Lower lobe of right lung (tissue), 2 donors: Measurements from ENCODE around the gene FGR. TPM values are rescaled to one million over a fixed set of nuclear protein-coding genes. Genes with fewer than 3 reads are reported as not detected.
A peak's percentile ranks its signal among the peaks of the same experiment; 100 is the strongest.

Source experiments
- ATAC-seq, 2 donors: fragments of 200-7000 bp; cut with Tn5 transposase; one replicate each; pipeline ENCODE4 v1.9.1; 2020 to 2022; ENCODE audit warnings: mild to moderate bottlenecking in 2 of 2, moderate library complexity in 2 of 2
- DNase-seq: peaks from one replicate; pipeline ENCODE4 v3.0.0-alpha.2; 2020
- H3K27ac ChIP-seq: fragments of 200-600 bp; one replicate; pipeline ENCODE4 v1.8.0; 2022
- H3K27me3 ChIP-seq: fragments of 200-600 bp; one replicate; pipeline ENCODE4 v1.8.0; 2022; ENCODE audit warnings: low read depth
- H3K36me3 ChIP-seq: fragments of 200-600 bp; one replicate; pipeline ENCODE4 v1.8.0; 2022; ENCODE audit warnings: mild to moderate bottlenecking
- H3K4me1 ChIP-seq: fragments of 200-600 bp; one replicate; pipeline ENCODE4 v1.8.0; 2022
- H3K4me3 ChIP-seq: fragments of 200-600 bp; one replicate; pipeline ENCODE4 v1.8.0; 2022; ENCODE audit warnings: mild to moderate bottlenecking
- H3K9me3 ChIP-seq: fragments of 200-600 bp; one replicate; pipeline ENCODE4 v1.8.0; 2022
- intact Hi-C: fragments of 100-400 bp; cut with DNase I; formaldehyde crosslinking; loops from one replicate; pipeline ENCODE4 v1.11.0; 2022
- total RNA-seq: library from RNA; stranded (reverse); fragmentation: NEBNext Ultra II Directional; extraction: Animal tissue kit (Norgen Biotek cat#: 25700); gene quantifications from one replicate; pipeline ENCODE4 v1.2.1, GENCODE V29; 2021
- TF ChIP-seq, protein P1 (sequence below): fragments of 200-600 bp; IDR thresholded peaks from one replicate; pipeline ENCODE4 v1.8.0; 2022; ENCODE audit warnings: antibody characterized with exemption, mild to moderate bottlenecking
- donor health status: DM: no; HTN: yes; CAD: no; lungs with severe emphysema.

The FGR gene
- total RNA-seq, 1 donor from 2014 or later, result 193 TPM

DNA sequence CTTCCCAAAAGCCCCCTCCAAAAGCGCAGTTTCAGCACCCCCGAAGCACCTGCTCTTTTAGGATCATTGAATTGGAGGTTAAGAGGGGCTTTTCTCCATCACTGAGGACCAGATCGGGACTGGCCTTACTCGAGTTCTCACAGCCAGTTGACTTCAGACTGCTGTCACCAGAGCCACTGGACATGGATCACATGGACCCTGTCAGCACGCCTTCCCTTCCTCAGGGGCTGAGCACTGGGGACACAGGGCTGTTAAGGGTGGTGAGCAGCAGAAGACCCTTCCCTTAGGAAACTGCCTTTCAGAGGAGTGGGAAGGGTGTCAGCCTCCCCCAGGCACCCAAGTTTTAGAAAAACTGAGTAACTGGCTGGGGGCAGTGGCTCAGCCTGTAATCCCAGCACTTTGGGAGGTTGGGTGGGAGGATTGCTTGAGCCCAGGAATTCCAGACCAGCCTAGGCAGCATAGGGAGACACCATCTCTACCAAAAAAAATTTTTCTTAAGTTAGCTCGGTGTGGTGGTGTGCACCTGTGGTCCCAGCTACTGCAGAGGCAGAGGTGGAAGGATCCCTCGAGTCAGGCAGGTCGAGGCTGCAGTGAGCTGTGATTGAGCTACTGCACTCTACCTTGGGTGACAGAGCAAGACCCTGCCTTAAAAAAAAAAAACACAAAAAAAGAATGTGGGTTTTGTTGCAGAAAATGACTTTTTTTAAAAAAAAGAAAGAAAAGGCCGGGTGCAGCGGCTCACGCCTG, 584 bp upstream of the FGR start:
- Histone ChIP-seq H3K27ac (peak overlapping the region; percentile 90), H3K36me3 (no peaks in the 10 kb centered on the region)
- ATAC-seq, result no peak

DNA sequence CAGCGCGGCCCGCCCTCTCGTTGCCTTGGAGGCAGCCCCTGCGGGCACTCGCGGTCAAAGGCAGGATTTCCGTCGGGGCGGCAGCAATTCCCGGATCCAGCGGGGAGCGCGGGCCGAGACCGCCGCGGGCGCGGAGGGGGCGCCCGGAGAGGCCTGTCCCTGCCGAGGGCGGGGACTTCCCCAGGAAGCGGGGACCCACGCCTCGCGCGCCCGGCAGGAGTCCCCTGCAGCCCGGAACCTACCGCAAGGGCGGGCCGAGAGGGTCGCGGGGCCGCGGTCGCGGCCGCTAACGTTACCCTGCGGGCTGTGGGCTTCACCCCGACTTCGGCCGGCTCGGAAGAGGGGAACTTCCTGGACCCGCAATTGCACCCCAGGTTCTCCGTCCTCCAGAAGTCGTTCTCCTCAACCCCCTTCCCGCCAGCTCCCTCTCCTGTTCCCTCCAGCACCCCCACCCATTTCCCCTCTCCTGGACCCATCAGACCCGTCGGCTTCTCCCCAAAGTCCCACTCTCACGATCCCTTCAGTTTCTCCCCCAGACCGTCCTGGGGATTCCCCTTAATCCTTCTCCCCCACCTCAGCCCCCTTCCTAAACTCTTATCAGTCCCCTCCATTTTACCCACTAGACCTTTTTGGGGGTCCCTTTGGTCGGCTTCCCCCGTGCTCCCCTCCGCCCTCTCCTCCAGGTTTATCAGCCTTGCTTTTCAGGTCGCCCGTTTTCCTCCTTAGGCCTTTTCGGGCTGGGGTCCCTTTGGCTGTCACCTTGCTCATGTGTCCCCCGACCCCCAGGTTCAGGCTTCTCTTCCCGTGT, 604 bp downstream of the FGR start:
- TF ChIP-seq, protein P1, sequence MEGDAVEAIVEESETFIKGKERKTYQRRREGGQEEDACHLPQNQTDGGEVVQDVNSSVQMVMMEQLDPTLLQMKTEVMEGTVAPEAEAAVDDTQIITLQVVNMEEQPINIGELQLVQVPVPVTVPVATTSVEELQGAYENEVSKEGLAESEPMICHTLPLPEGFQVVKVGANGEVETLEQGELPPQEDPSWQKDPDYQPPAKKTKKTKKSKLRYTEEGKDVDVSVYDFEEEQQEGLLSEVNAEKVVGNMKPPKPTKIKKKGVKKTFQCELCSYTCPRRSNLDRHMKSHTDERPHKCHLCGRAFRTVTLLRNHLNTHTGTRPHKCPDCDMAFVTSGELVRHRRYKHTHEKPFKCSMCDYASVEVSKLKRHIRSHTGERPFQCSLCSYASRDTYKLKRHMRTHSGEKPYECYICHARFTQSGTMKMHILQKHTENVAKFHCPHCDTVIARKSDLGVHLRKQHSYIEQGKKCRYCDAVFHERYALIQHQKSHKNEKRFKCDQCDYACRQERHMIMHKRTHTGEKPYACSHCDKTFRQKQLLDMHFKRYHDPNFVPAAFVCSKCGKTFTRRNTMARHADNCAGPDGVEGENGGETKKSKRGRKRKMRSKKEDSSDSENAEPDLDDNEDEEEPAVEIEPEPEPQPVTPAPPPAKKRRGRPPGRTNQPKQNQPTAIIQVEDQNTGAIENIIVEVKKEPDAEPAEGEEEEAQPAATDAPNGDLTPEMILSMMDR, result no peak
- ATAC-seq, result peak; percentile 66 to 68
- Histone ChIP-seq H3K4me1 (peaks cover 68% of the 10 kb centered on the region), H3K27ac (peak overlapping the region; percentile 90), H3K4me3 (peak overlapping the region; percentile 61), H3K9me3 (no peaks in the 10 kb centered on the region), H3K27me3 (peaks cover 6% of the 10 kb centered on the region), H3K36me3 (no peaks in the 10 kb centered on the region)
- DNase-seq, result peak; percentile 74
- intact Hi-C loops, result no loop called here

More for the DNA sequence above, 584 bp upstream of the FGR start:
- intact Hi-C loops, result no loop called here
- Histone ChIP-seq H3K27me3 (peaks cover 6% of the 10 kb centered on the region), H3K9me3 (no peaks in the 10 kb centered on the region), H3K4me3 (peak overlapping the region; percentile 61), H3K4me1 (peaks cover 56% of the 10 kb centered on the region)
- TF ChIP-seq, protein P1, result no peak
- no peak for DNase-seq

DNA sequence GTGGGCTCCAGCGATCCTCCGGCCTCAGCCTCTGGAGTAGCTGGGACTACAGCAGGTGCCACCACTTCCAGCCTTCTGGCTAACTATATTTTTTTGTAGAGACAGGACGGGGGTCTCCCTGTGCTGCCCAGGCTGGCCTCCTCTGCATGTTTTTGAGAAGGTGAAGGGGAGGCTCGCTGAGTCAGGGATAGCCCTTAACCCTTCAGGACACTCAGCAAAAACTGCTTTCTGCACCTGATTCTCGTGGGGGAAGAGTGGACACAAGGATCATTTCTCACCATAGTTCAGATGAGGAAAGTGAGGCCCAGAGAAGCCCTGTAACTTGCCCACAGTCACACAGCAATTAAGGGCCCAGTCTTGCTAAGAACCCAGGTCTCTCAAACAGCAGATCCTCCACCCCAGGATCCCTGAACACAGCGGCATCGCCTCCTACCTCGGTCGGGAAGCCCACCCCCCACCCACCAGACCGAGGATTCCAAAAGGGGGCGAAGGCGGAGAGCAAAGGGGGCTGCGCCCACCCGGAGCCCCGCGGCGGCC, 1.3 kb downstream of the FGR start:
- Histone ChIP-seq H3K27me3 (peaks cover 6% of the 10 kb centered on the region), H3K4me3 (peak overlapping the region; percentile 61), H3K27ac (peak overlapping the region; percentile 90), H3K4me1 (peaks cover 75% of the 10 kb centered on the region), H3K36me3 (no peaks in the 10 kb centered on the region), H3K9me3 (no peaks in the 10 kb centered on the region)
- ATAC-seq (no peak), DNase-seq (no peak)
- intact Hi-C loops, result no loop called here
- TF ChIP-seq, protein P1, result no peak

DNA sequence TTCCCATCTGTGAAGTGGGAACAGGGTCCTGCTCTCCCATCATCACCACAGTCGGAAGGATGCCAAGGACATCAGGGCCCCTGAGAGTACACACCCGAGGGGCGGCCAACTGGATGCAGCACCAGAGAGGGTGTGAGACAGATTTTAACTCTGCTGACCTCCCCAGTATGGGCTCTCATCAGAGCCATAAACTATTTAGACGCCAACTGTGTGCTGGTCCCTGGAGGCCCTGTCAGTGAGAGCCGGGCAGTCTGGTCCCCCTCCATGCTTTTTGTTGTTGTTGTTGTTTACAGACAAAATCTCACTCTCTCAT, 1.7 kb downstream of the FGR start:
- Histone ChIP-seq H3K27ac (peak overlapping the region; percentile 90), H3K9me3 (no peaks in the 10 kb centered on the region), H3K4me1 (peaks cover 78% of the 10 kb centered on the region), H3K36me3 (no peaks in the 10 kb centered on the region), H3K27me3 (peaks cover 6% of the 10 kb centered on the region), H3K4me3 (peak overlapping the region; percentile 61)
- TF ChIP-seq, protein P1, result no peak
- intact Hi-C loops, result no loop called here
- DNase-seq (no peak), ATAC-seq (no peak)

DNA sequence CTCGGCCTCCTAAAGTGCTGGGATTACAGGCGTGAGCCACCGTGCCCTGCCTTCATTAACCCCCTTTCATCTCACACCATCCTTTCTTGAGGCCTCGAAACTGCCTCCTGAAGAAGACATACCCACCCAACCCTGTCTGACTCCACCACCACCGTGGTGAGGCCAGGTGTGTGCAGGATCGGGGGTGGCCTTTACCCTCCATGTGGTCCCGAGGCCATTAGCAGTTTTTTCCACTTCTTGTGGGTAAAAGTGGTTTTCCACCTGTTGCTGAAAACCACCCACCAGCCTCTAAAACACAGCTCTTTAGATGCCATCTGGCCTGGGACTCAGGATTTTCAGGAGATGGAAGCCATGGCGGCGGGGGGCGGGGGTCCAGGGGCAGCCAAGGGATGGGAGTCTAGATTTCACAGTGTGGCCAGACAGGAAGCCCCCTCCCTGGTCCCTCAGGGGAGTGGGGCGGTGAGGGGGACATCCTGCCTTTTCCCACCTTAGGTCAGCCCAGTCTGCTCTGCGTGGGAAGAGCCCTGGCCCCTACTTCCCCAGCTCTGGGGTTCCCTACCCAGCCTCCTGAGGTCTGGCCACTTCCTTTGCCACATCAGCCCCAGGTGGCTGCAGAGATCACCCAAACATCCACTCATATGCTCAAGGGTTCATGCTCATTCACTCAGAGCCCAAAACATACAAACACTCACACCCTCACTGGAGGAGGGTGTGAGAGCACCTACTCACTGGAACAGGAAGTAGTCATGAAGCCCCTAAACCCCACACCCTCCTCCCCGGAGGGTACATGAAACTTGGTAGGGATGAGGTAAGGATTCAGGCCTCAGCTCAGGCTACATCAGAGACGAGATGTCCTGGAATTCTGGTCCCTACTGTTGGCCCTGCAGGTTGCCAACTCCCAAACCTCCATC, 2.3 kb downstream of the FGR start:
- intact Hi-C loops, result no loop called here
- H3K27me3 ChIP-seq, result peaks cover 6% of the 10 kb centered on the region
- H3K36me3 ChIP-seq, result no peaks in the 10 kb centered on the region
- H3K27ac ChIP-seq, result peak overlapping the region; percentile 90
- DNase-seq (no peak), ATAC-seq (peak; percentile 3 to 4)
- TF ChIP-seq, protein P1, result no peak
- H3K4me3 ChIP-seq, result peak overlapping the region; percentile 61
- H3K9me3 ChIP-seq, result no peaks in the 10 kb centered on the region
- peaks cover 84% of the 10 kb centered on the region for H3K4me1 ChIP-seq
